ENCODE results near the gene GPR55. TPM values are rescaled to one million over a fixed set of nuclear protein-coding genes. Genes with fewer than 3 reads are reported as not detected.

GPR55 gene
- total RNA-seq, 1 experiment from 2014 or later: not detected

- Histone ChIP-seq H3K9me3 (ENCODE audit: insufficient read depth, low read depth) (no peaks in the 10 kb centered on the region), H3K27ac (no peak overlapping the region), H4K20me1 (ENCODE audit: insufficient read depth) (no peaks in the 10 kb centered on the region), H3F3A (ENCODE audit: insufficient read depth, low read depth) (no peaks in the 10 kb centered on the region), H3K9me2 (ENCODE audit: insufficient read depth) (no peaks in the 10 kb centered on the region), H3K36me3 (ENCODE audit: low read depth) (no peaks in the 10 kb centered on the region), H3K79me2 (ENCODE audit: low read depth) (no peaks in the 10 kb centered on the region), H3K4me1 (replicated peaks; ENCODE audit: insufficient read depth) (no peaks in the 10 kb centered on the region), H3K4me2 (no peak overlapping the region), H2AFZ (no peak overlapping the region), H3K27me3 (ENCODE audit: insufficient read depth, low read depth) (no peaks in the 10 kb centered on the region), H3K4me3 (no peak overlapping the region)
- ChIA-PET CTCF (no interaction called here), POLR2A (ENCODE audit: unreplicated experiment) (no interaction called here)
- intact Hi-C loops (cut with micrococcal nuclease; ENCODE audit: unreplicated experiment): no loop called here
- TF ChIP-seq CTCF (conservative IDR thresholded peaks at IDR 0.05): no peak
- no peak for TF ChIP-seq EZH2 (IDR thresholded peaks at IDR 0.05; ENCODE audit: low read depth)
- DNase-seq: no peak
- no TSS peak for BruUV-seq (replicated peaks)
Observed at GRCh38 chr2:230873661-230874401, 51.2 kb downstream of the GPR55 start.

GRCh38 chr2:230872968-230873660 is 51.9 kb downstream of the GPR55 start:
- no peaks in the 10 kb centered on the region for H3K36me3 ChIP-seq (ENCODE audit: low read depth)
- no peaks in the 10 kb centered on the region for H3K4me1 ChIP-seq (replicated peaks; ENCODE audit: insufficient read depth)
- H3K4me3 ChIP-seq: no peak overlapping the region
- H3K9me3 ChIP-seq (ENCODE audit: insufficient read depth, low read depth): no peaks in the 10 kb centered on the region
- no peaks in the 10 kb centered on the region for H3F3A ChIP-seq (ENCODE audit: insufficient read depth, low read depth)
- CTCF ChIA-PET: no interaction called here
- DNase-seq: no peak
- POLR2A ChIA-PET (ENCODE audit: unreplicated experiment): interaction anchor here (0.5 kb wide), 1 partner anchor 375 kb away, joined by 11 read pairs; no protein-coding TSS in a partner anchor
- no peak for TF ChIP-seq CTCF (conservative IDR thresholded peaks at IDR 0.05)
- no peak for TF ChIP-seq EZH2 (IDR thresholded peaks at IDR 0.05; ENCODE audit: low read depth)
- intact Hi-C loops (cut with micrococcal nuclease; ENCODE audit: unreplicated experiment): no loop called here
- no peaks in the 10 kb centered on the region for H3K79me2 ChIP-seq (ENCODE audit: low read depth)
- no peak overlapping the region for H3K27ac ChIP-seq
- H2AFZ ChIP-seq: no peak overlapping the region
- no peaks in the 10 kb centered on the region for H3K9me2 ChIP-seq (ENCODE audit: insufficient read depth)
- BruUV-seq (replicated peaks): no TSS peak
- H4K20me1 ChIP-seq (ENCODE audit: insufficient read depth): no peaks in the 10 kb centered on the region
- no peak overlapping the region for H3K4me2 ChIP-seq
- no peaks in the 10 kb centered on the region for H3K27me3 ChIP-seq (ENCODE audit: insufficient read depth, low read depth)

- CTCF ChIA-PET: no interaction called here
- no peak for TF ChIP-seq CTCF (conservative IDR thresholded peaks at IDR 0.05)
- TF ChIP-seq EZH2 (IDR thresholded peaks at IDR 0.05; ENCODE audit: low read depth): no peak
- BruUV-seq (replicated peaks): no TSS peak
- POLR2A ChIA-PET (ENCODE audit: unreplicated experiment): interaction anchor here (0.5 kb wide), 1 partner anchor 374 kb away, joined by 11 read pairs; no protein-coding TSS in a partner anchor
- Histone ChIP-seq H3K4me2 (no peak overlapping the region), H3K4me3 (no peak overlapping the region), H4K20me1 (ENCODE audit: insufficient read depth) (no peaks in the 10 kb centered on the region), H3K27ac (no peak overlapping the region), H3K4me1 (replicated peaks; ENCODE audit: insufficient read depth) (no peaks in the 10 kb centered on the region), H3F3A (ENCODE audit: insufficient read depth, low read depth) (no peaks in the 10 kb centered on the region), H3K9me2 (ENCODE audit: insufficient read depth) (no peaks in the 10 kb centered on the region), H3K27me3 (ENCODE audit: insufficient read depth, low read depth) (no peaks in the 10 kb centered on the region), H3K36me3 (ENCODE audit: low read depth) (no peaks in the 10 kb centered on the region), H3K79me2 (ENCODE audit: low read depth) (no peaks in the 10 kb centered on the region), H2AFZ (no peak overlapping the region), H3K9me3 (ENCODE audit: insufficient read depth, low read depth) (no peaks in the 10 kb centered on the region)
- no peak for DNase-seq
- intact Hi-C loops (cut with micrococcal nuclease; ENCODE audit: unreplicated experiment): no loop called here
Observed at GRCh38 chr2:230872151-230872967, 52.7 kb downstream of the GPR55 start.

Measured in PC-9 (cell line).